ENCODE results near the gene HESX1. TPM values are rescaled to one million over a fixed set of nuclear protein-coding genes. Genes with fewer than 3 reads are reported as not detected.

HESX1 gene
- total and polyA plus RNA-seq, 2 of the 13 experiments (the other 11 are each of a cell fraction or from before 2014, with no cell fraction given), result 0.57 to 0.75 TPM

GRCh38 chr3:57164657-57165573 lies 34.9 kb downstream of the HESX1 start, which contains the start of gene IL17RD (continued):
- TF ChIP-seq SKI (IDR thresholded peaks at IDR 0.05; ENCODE audit: partially characterized antibody), result no peak
- TF ChIP-seq YEATS2 (CRISPR knock-in tag; IDR thresholded peaks at IDR 0.05; ENCODE audit: borderline replicate concordance), result no peak
- TF ChIP-seq ZNF629 (CRISPR knock-in tag; conservative IDR thresholded peaks at IDR 0.05), result no peak
- TF ChIP-seq SAFB2 (CRISPR knock-in tag; IDR thresholded peaks at IDR 0.05; ENCODE audit: borderline replicate concordance, low read depth), result no peak
- peak; percentile 46; the same call in 1 of the 2 replicates for TF ChIP-seq ZFX (CRISPR knock-in tag; IDR thresholded peaks at IDR 0.05; ENCODE audit: low read depth)
- TF ChIP-seq ZNF543 (CRISPR knock-in tag; IDR thresholded peaks at IDR 0.05), result no peak
- TF ChIP-seq RBM39 (IDR thresholded peaks at IDR 0.05; ENCODE audit: low read depth, low read length, poor library complexity, severe bottlenecking), result no peak
- no peak for TF ChIP-seq FOXA1 (IDR thresholded peaks at IDR 0.05)
- TF ChIP-seq FOXA1 (CRISPR knock-in tag; IDR thresholded peaks at IDR 0.05), result no peak
- TF ChIP-seq LBX2 (CRISPR knock-in tag; IDR thresholded peaks at IDR 0.05; ENCODE audit: borderline replicate concordance), result no peak
- no peak for TF ChIP-seq ZBTB25 (CRISPR knock-in tag; IDR thresholded peaks at IDR 0.05)
- TF ChIP-seq POGZ (CRISPR knock-in tag; IDR thresholded peaks at IDR 0.05), result no peak
- no peak for TF ChIP-seq TCF7L2 (IDR thresholded peaks at IDR 0.05; ENCODE audit: low read depth, low read length)
- no peak for TF ChIP-seq ZNF552 (CRISPR knock-in tag; IDR thresholded peaks at IDR 0.05; ENCODE audit: borderline replicate concordance)
- TF ChIP-seq, protein P1, sequence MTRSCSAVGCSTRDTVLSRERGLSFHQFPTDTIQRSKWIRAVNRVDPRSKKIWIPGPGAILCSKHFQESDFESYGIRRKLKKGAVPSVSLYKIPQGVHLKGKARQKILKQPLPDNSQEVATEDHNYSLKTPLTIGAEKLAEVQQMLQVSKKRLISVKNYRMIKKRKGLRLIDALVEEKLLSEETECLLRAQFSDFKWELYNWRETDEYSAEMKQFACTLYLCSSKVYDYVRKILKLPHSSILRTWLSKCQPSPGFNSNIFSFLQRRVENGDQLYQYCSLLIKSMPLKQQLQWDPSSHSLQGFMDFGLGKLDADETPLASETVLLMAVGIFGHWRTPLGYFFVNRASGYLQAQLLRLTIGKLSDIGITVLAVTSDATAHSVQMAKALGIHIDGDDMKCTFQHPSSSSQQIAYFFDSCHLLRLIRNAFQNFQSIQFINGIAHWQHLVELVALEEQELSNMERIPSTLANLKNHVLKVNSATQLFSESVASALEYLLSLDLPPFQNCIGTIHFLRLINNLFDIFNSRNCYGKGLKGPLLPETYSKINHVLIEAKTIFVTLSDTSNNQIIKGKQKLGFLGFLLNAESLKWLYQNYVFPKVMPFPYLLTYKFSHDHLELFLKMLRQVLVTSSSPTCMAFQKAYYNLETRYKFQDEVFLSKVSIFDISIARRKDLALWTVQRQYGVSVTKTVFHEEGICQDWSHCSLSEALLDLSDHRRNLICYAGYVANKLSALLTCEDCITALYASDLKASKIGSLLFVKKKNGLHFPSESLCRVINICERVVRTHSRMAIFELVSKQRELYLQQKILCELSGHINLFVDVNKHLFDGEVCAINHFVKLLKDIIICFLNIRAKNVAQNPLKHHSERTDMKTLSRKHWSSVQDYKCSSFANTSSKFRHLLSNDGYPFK (CRISPR knock-in tag; IDR thresholded peaks at IDR 0.05; ENCODE audit: borderline replicate concordance), result no peak
- TF ChIP-seq SRSF4 (IDR thresholded peaks at IDR 0.05; ENCODE audit: low read depth, low read length, poor library complexity, severe bottlenecking), result no peak
- TF ChIP-seq YY1 (IDR thresholded peaks at IDR 0.05; ENCODE audit: insufficient read depth, insufficient replicate concordance, low read depth, low read length), result no peak
- TF ChIP-seq, protein P2, sequence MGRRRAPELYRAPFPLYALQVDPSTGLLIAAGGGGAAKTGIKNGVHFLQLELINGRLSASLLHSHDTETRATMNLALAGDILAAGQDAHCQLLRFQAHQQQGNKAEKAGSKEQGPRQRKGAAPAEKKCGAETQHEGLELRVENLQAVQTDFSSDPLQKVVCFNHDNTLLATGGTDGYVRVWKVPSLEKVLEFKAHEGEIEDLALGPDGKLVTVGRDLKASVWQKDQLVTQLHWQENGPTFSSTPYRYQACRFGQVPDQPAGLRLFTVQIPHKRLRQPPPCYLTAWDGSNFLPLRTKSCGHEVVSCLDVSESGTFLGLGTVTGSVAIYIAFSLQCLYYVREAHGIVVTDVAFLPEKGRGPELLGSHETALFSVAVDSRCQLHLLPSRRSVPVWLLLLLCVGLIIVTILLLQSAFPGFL (CRISPR knock-in tag; IDR thresholded peaks at IDR 0.05), result no peak
- no peak for TF ChIP-seq MEIS2 (CRISPR knock-in tag; IDR thresholded peaks at IDR 0.05)
- no peak for TF ChIP-seq ZNF496 (CRISPR knock-in tag; IDR thresholded peaks at IDR 0.05; ENCODE audit: insufficient replicate concordance)
- no peak for TF ChIP-seq CENPT (CRISPR knock-in tag; IDR thresholded peaks at IDR 0.05; ENCODE audit: low read depth)
- TF ChIP-seq, protein P3, sequence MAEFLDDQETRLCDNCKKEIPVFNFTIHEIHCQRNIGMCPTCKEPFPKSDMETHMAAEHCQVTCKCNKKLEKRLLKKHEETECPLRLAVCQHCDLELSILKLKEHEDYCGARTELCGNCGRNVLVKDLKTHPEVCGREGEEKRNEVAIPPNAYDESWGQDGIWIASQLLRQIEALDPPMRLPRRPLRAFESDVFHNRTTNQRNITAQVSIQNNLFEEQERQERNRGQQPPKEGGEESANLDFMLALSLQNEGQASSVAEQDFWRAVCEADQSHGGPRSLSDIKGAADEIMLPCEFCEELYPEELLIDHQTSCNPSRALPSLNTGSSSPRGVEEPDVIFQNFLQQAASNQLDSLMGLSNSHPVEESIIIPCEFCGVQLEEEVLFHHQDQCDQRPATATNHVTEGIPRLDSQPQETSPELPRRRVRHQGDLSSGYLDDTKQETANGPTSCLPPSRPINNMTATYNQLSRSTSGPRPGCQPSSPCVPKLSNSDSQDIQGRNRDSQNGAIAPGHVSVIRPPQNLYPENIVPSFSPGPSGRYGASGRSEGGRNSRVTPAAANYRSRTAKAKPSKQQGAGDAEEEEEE (CRISPR knock-in tag; IDR thresholded peaks at IDR 0.05; ENCODE audit: borderline replicate concordance), result no peak
